Measurements from ENCODE around the gene ZRANB3. TPM values are rescaled to one million over a fixed set of nuclear protein-coding genes. Genes with fewer than 3 reads are reported as not detected.
"Not testable (repeated sequence)": the region's sequence is repeated elsewhere in the genome, so short reads cannot be mapped to it uniquely, and the experiment has no call there.

ZRANB3 gene
- total RNA-seq, 1 experiment from 2014 or later: 11.5 TPM

- DNase-seq (ENCODE audit: low read depth): no peak
Measured at GRCh38 chr2:135125940-135126339, 405.1 kb downstream of the ZRANB3 start.

GRCh38 chr2:135124924-135125886 is 405.8 kb downstream of the ZRANB3 start:
- DNase-seq (ENCODE audit: low read depth): no peak

GRCh38 chr2:135121658-135122039 is 409.4 kb downstream of the ZRANB3 start:
- not testable (repeated sequence) for DNase-seq (ENCODE audit: low read depth)

- no peak for DNase-seq (ENCODE audit: low read depth)
Measured at GRCh38 chr2:135121016-135121657, 409.9 kb downstream of the ZRANB3 start.

- no peak for DNase-seq (ENCODE audit: low read depth)
Measured at GRCh38 chr2:135119582-135119981, 411.4 kb downstream of the ZRANB3 start.

GRCh38 chr2:135113322-135113721 is 417.7 kb downstream of the ZRANB3 start:
- DNase-seq (ENCODE audit: low read depth): no peak

- DNase-seq (ENCODE audit: low read depth): not testable (repeated sequence)
Measured at GRCh38 chr2:135105513-135106316, 425.3 kb downstream of the ZRANB3 start.

GRCh38 chr2:135103843-135104242 is 427.2 kb downstream of the ZRANB3 start:
- DNase-seq (ENCODE audit: low read depth): no peak

GRCh38 chr2:135099802-135100483 is 431.1 kb downstream of the ZRANB3 start:
- no peak for DNase-seq (ENCODE audit: low read depth)

GRCh38 chr2:135097532-135098231 is 433.3 kb downstream of the ZRANB3 start:
- DNase-seq (ENCODE audit: low read depth): no peak

GRCh38 chr2:135096665-135097446 is 434.2 kb downstream of the ZRANB3 start:
- DNase-seq (ENCODE audit: low read depth): no peak

- no peak for DNase-seq (ENCODE audit: low read depth)
Measured at GRCh38 chr2:135095591-135095990, 435.4 kb downstream of the ZRANB3 start.

- DNase-seq (ENCODE audit: low read depth): no peak
Measured at GRCh38 chr2:135094508-135094907, 436.5 kb downstream of the ZRANB3 start.

- no peak for DNase-seq (ENCODE audit: low read depth)
Measured at GRCh38 chr2:135093670-135094330, 437.2 kb downstream of the ZRANB3 start.

- DNase-seq (ENCODE audit: low read depth): no peak
Measured at GRCh38 chr2:135093193-135093592, 437.8 kb downstream of the ZRANB3 start.

- DNase-seq (ENCODE audit: low read depth): no peak
Measured at GRCh38 chr2:135091681-135092080, 439.3 kb downstream of the ZRANB3 start.

GRCh38 chr2:135089597-135089996 is 441.4 kb downstream of the ZRANB3 start:
- DNase-seq (ENCODE audit: low read depth): not testable (repeated sequence)

All from LHCN-M2 (cell line).